IMR-90 (cell line): ENCODE data around the gene MMP2. TPM values are rescaled to one million over a fixed set of nuclear protein-coding genes. Genes with fewer than 3 reads are reported as not detected.

Source experiments
- ATAC-seq: fragments of 200-7000 bp; cut with Tn5 transposase; 2 replicates; pipeline ENCODE4 v1.9.1; 2020; ENCODE audit warnings: low read depth, mild to moderate bottlenecking, moderate library complexity
- BruUV-seq: library from RNA; stranded (reverse); fragments of 400-500 nt; replicated peaks from 2 replicates; lab custom pipeline; 2021; lab: Mats Ljungman, UMichigan
- CTCF ChIA-PET: fragments of 300-600 bp; formaldehyde crosslinking; extraction: SDS; loops from one replicate; lab custom pipeline; 2021; ENCODE audit warnings: antibody characterized with exemption; lab: Yijun Ruan, JAX
- POLR2A ChIA-PET: fragments of 300-600 bp; sonication (Branson Sonifier 250); formaldehyde crosslinking; loops from one replicate; lab custom pipeline; 2022; ENCODE audit warnings: antibody characterized with exemption; ENCODE audit not compliant: unreplicated experiment; lab: Charles Lee
- DNase-seq: peaks from one replicate; pipeline ENCODE4 v3.0.0; 2013
- H2AFZ ChIP-seq: replicated peaks from 2 replicates; pipeline ENCODE3; 2013; ENCODE audit warnings: low read length, mild to moderate bottlenecking; ENCODE audit not compliant: poor library complexity
- H2AK5ac ChIP-seq: 2 replicates; pipeline ENCODE4 v1.6.1; 2013; ENCODE audit warnings: low read depth, low read length, inconsistent platforms
- H2AK9ac ChIP-seq: replicated peaks from 2 replicates; pipeline ENCODE3; 2013; ENCODE audit warnings: mild to moderate bottlenecking, low read depth, low read length, moderate library complexity; ENCODE audit not compliant: poor library complexity
- H2BK120ac ChIP-seq: 2 replicates; pipeline ENCODE4 v1.6.1; 2013; ENCODE audit warnings: low read depth, low read length, inconsistent platforms
- H2BK15ac ChIP-seq: 3 replicates; pipeline ENCODE4 v1.6.1; 2013; ENCODE audit warnings: low read depth, low read length, inconsistent platforms
- H2BK20ac ChIP-seq: 2 replicates; pipeline ENCODE4 v1.6.1; 2013; ENCODE audit warnings: low read depth, mild to moderate bottlenecking, inconsistent platforms, low read length, moderate library complexity
- H2BK5ac ChIP-seq: 2 replicates; pipeline ENCODE4 v1.6.1; 2013; ENCODE audit warnings: mild to moderate bottlenecking, low read depth, low read length, inconsistent platforms; ENCODE audit not compliant: poor library complexity, severe bottlenecking
- H3K14ac ChIP-seq: replicated peaks from 2 replicates; pipeline ENCODE4 v1.6.1; 2013; ENCODE audit warnings: low read depth, low read length, inconsistent platforms
- H3K18ac ChIP-seq: 2 replicates; pipeline ENCODE4 v1.6.1; 2013; ENCODE audit warnings: low read depth, low read length, control low read depth
- H3K23ac ChIP-seq: 2 replicates; pipeline ENCODE4 v1.6.1; 2013; ENCODE audit warnings: low read depth, low read length, inconsistent platforms
- H3K27ac ChIP-seq: 2 replicates; pipeline ENCODE4 v1.5.1; 2013; ENCODE audit warnings: mild to moderate bottlenecking, control low read depth, low read length; ENCODE audit not compliant: insufficient read depth
- H3K27me3 ChIP-seq: 2 replicates; pipeline ENCODE4 v1.6.1; 2013; ENCODE audit warnings: low read length; ENCODE audit not compliant: control insufficient read depth, insufficient read depth
- H3K36me3 ChIP-seq: 2 replicates; pipeline ENCODE4 v1.6.1; 2013; ENCODE audit warnings: low read length, mixed read lengths; ENCODE audit not compliant: control insufficient read depth, insufficient read depth
- H3K4ac ChIP-seq: 2 replicates; pipeline ENCODE4 v1.6.1; 2013; ENCODE audit warnings: low read depth, low read length, inconsistent platforms
- H3K4me1 ChIP-seq: 2 replicates; pipeline ENCODE4 v1.6.1; 2013; ENCODE audit warnings: low read length, mixed read lengths; ENCODE audit not compliant: control insufficient read depth, insufficient read depth
- H3K4me2 ChIP-seq: 2 replicates; pipeline ENCODE4 v1.6.1; 2013; ENCODE audit warnings: low read depth, mild to moderate bottlenecking, control low read depth, low read length, moderate library complexity
- H3K4me3 ChIP-seq: 2 replicates; pipeline ENCODE4 v1.5.1; 2013; ENCODE audit warnings: low read depth, mild to moderate bottlenecking, control low read depth, low read length, moderate library complexity; ENCODE audit not compliant: insufficient read depth
- H3K56ac ChIP-seq: 2 replicates; pipeline ENCODE4 v1.6.1; 2013; ENCODE audit warnings: low read length, inconsistent platforms; ENCODE audit not compliant: insufficient read depth; ENCODE audit errors: extremely low read depth
- H3K79me1 ChIP-seq, 2 experiments: 2 replicates each; pipeline ENCODE4 v1.6.1; 2013; ENCODE audit warnings: low read length in 2 of 2, inconsistent platforms in 1 of 2, low read depth in 1 of 2
- H3K9ac ChIP-seq: 2 replicates; pipeline ENCODE4 v1.6.1; 2013; ENCODE audit warnings: low read depth, low read length, control low read depth
- H3K9me1 ChIP-seq: 2 replicates; pipeline ENCODE4 v1.6.1; 2013; ENCODE audit warnings: low read length, inconsistent platforms; ENCODE audit not compliant: insufficient read depth
- H3K9me3 ChIP-seq: 2 replicates; pipeline ENCODE4 v1.6.1; 2013; ENCODE audit warnings: low read length; ENCODE audit not compliant: control insufficient read depth, insufficient read depth
- H4K20me1 ChIP-seq: 2 replicates; pipeline ENCODE4 v1.6.1; 2013; ENCODE audit warnings: low read length, inconsistent platforms; ENCODE audit not compliant: insufficient read depth
- H4K5ac ChIP-seq: 2 replicates; pipeline ENCODE4 v1.6.1; 2013; ENCODE audit warnings: mild to moderate bottlenecking, low read depth, low read length, control low read depth
- H4K8ac ChIP-seq, 2 experiments: 2 replicates each; pipeline ENCODE4 v1.6.1; 2013; ENCODE audit warnings: low read depth in 2 of 2, low read length in 2 of 2, control low read depth in 1 of 2, inconsistent platforms in 1 of 2
- H4K91ac ChIP-seq: 2 replicates; pipeline ENCODE4 v1.6.1; 2013; ENCODE audit warnings: low read depth, low read length, inconsistent platforms; ENCODE audit not compliant: insufficient read depth
- ELK1 ChIP-seq: fragments of 150-350 bp; IDR thresholded peaks from 2 replicates; pipeline ENCODE4 v1.6.1; 2016; ENCODE audit warnings: low read depth, mild to moderate bottlenecking, low read length, moderate library complexity, borderline replicate concordance
- MXI1 ChIP-seq: IDR thresholded peaks from 2 replicates; pipeline ENCODE4 v1.6.1; 2012; ENCODE audit warnings: low read depth, mild to moderate bottlenecking, low read length, moderate library complexity, borderline replicate concordance
- RAD21 ChIP-seq: IDR thresholded peaks from 2 replicates; pipeline ENCODE4 v1.6.1; 2012; ENCODE audit warnings: low read length, improper control_type of control experiment
- RCOR1 ChIP-seq: IDR thresholded peaks from 2 replicates; pipeline ENCODE4 v1.6.1; 2012; ENCODE audit warnings: mild to moderate bottlenecking, low read length, improper control_type of control experiment; ENCODE audit not compliant: insufficient replicate concordance
- RFX5 ChIP-seq: IDR thresholded peaks from 2 replicates; pipeline ENCODE4 v1.8.0; 2012; ENCODE audit warnings: low read depth, mild to moderate bottlenecking, low read length, moderate library complexity
- SMC3 ChIP-seq: fragments of 150-350 bp; IDR thresholded peaks from 2 replicates; pipeline ENCODE4 v1.6.1; 2016; ENCODE audit warnings: low read depth, mild to moderate bottlenecking, antibody characterized with exemption, low read length, moderate library complexity
- WGBS, 2 experiments: methylation state at CpG; one replicate each; pipeline versions ENCODE4 v1.1.5 to v1.1.7; 2013; ENCODE audit warnings: missing lambda C conversion rate in 2 of 2; ENCODE audit not compliant: insufficient read length in 1 of 2; ENCODE audit errors: extremely low coverage in 2 of 2; 5-methylcytosine and 5-hydroxymethylcytosine counted together
- dilution Hi-C: fragments of 300-500 bp; cut with HindIII; formaldehyde crosslinking; loops from one replicate; pipeline ENCODE4 v1.14.3; 2018; ENCODE audit warnings: low sequenced_read_pairs; ENCODE audit not compliant: unreplicated experiment
- in situ Hi-C: fragments of 300-500 bp; cut with MboI; formaldehyde crosslinking; loops from 3 replicates; pipeline ENCODE4 v1.14.3; 2019; ENCODE audit warnings: low sequenced_read_pairs, inconsistent platforms, mixed read lengths
- intact Hi-C: fragments of 100-400 bp; cut with micrococcal nuclease; formaldehyde crosslinking; loops from 2 replicates; pipeline ENCODE4 v1.10.0; 2022
- polyA plus RNA-seq, 3 experiments: library from polyadenylated mRNA; depleted of rRNA; stranded (reverse); fragments of >200 nt; gene quantifications; 2 replicates each; pipeline ENCODE4 v1.2.3, GENCODE V29; 2012; ENCODE audit warnings: low replicate concordance in 1 of 3
- total RNA-seq: library from RNA; depleted of rRNA; stranded (reverse); fragments of >200 nt; gene quantifications from 2 replicates; pipeline ENCODE4 v1.2.3, GENCODE V29; 2012

MMP2 gene
- total and polyA plus RNA-seq, 2 of the 4 experiments (the other 2 are of a cell fraction) = 240 to 574 TPM

GRCh38 chr16:55462241-55462640, 16.8 kb upstream of the MMP2 start:
- Histone ChIP-seq H3K27ac (no peak overlapping the region), H4K20me1 (no peaks in the 10 kb centered on the region), H3K79me1 (no peaks in the 10 kb centered on the region), H4K8ac (no peak overlapping the region), H2AFZ (no peak overlapping the region), H3K18ac (no peak overlapping the region), H3K56ac (no peak overlapping the region), H2BK120ac (no peak overlapping the region), H3K36me3 (no peaks in the 10 kb centered on the region), H4K91ac (no peak overlapping the region), H2AK9ac (no peak overlapping the region), H3K9me3 (no peaks in the 10 kb centered on the region), H2BK5ac (no peak overlapping the region), H3K14ac (no peak overlapping the region), H3K4me3 (no peak overlapping the region), H3K9me1 (no peaks in the 10 kb centered on the region), H3K27me3 (peaks cover 23% of the 10 kb centered on the region), H2BK20ac (no peak overlapping the region), H3K4me2 (no peak overlapping the region), H3K9ac (no peak overlapping the region), H3K4ac (no peak overlapping the region), H3K4me1 (no peaks in the 10 kb centered on the region), H2BK15ac (no peak overlapping the region), H3K23ac (no peak overlapping the region), H4K5ac (no peak overlapping the region), H2AK5ac (no peak overlapping the region)
- TF ChIP-seq SMC3 (no peak), MXI1 (no peak), ELK1 (no peak), RCOR1 (no peak), RFX5 (no peak), RAD21 (no peak)
- ChIA-PET POLR2A (no interaction called here), CTCF (no interaction called here)
- BruUV-seq = no TSS peak
- in situ Hi-C loops = loop anchor here (10.0 to 25.0 kb wide), 3 partner anchors 183 to 850 kb away; no protein-coding TSS in a partner anchor
- intact Hi-C loops = loop anchor here (5.0 kb wide), 2 partner anchors 1570 to 1690 kb away; no protein-coding TSS in a partner anchor
- no peak for ATAC-seq
- 60% methylated on average over 1 of the region's 6 CpGs; no CpG with 5 or more reads in 1 of the 2 experiments for WGBS, 2 experiments
- dilution Hi-C loops = no loop called here
- DNase-seq = no peak
